Mesendoderm (in vitro differentiated cells): ENCODE data around the gene MED16.

Source experiments
- DNase-seq: peaks from one replicate; pipeline ENCODE4 v3.0.0; 2013
- H2AK5ac ChIP-seq: 2 replicates; pipeline ENCODE4 v1.6.1; 2013; ENCODE audit warnings: low read length, inconsistent platforms
- H2BK120ac ChIP-seq: 2 replicates; pipeline ENCODE4 v1.6.1; 2013; ENCODE audit warnings: low read depth, mild to moderate bottlenecking, low read length, moderate library complexity, mixed read lengths
- H2BK15ac ChIP-seq: replicated peaks from 2 replicates; pipeline ENCODE4 v1.6.1; 2013; ENCODE audit warnings: low read depth, mild to moderate bottlenecking, moderate library complexity
- H2BK5ac ChIP-seq: 2 replicates; pipeline ENCODE4 v1.6.1; 2013; ENCODE audit warnings: low read length, inconsistent platforms
- H3K18ac ChIP-seq: 2 replicates; pipeline ENCODE4 v1.6.1; 2013; ENCODE audit warnings: mild to moderate bottlenecking, low read length, mixed read lengths
- H3K23ac ChIP-seq: one replicate; pipeline ENCODE4 v1.6.1; 2013; ENCODE audit warnings: low read length
- H3K27ac ChIP-seq: 2 replicates; pipeline ENCODE4 v1.5.1; 2013; ENCODE audit warnings: low read depth, mild to moderate bottlenecking, inconsistent platforms, low read length, moderate library complexity
- H3K27me3 ChIP-seq: 2 replicates; pipeline ENCODE4 v1.6.1; 2013; ENCODE audit warnings: low read length, control low read depth, mild to moderate bottlenecking, inconsistent platforms; ENCODE audit not compliant: insufficient read depth, poor library complexity
- H3K36me3 ChIP-seq: 2 replicates; pipeline ENCODE4 v1.6.1; 2013; ENCODE audit warnings: low read length, inconsistent platforms; ENCODE audit not compliant: control insufficient read depth, insufficient read depth
- H3K4ac ChIP-seq: one replicate; pipeline ENCODE4 v1.6.1; 2013; ENCODE audit warnings: low read depth, mild to moderate bottlenecking, low read length, moderate library complexity
- H3K4me1 ChIP-seq: 2 replicates; pipeline ENCODE4 v1.6.1; 2013; ENCODE audit warnings: low read depth, low read length, inconsistent platforms; ENCODE audit not compliant: control insufficient read depth
- H3K4me2 ChIP-seq: 2 replicates; pipeline ENCODE4 v1.6.1; 2013; ENCODE audit warnings: low read length
- H3K4me3 ChIP-seq: 2 replicates; pipeline ENCODE4 v1.5.1; 2013; ENCODE audit warnings: mild to moderate bottlenecking, low read length
- H3K56ac ChIP-seq: one replicate; pipeline ENCODE4 v1.6.1; 2013; ENCODE audit warnings: low read length
- H3K79me1 ChIP-seq: 2 replicates; pipeline ENCODE4 v1.6.1; 2013; ENCODE audit warnings: low read length, inconsistent platforms
- H3K79me2 ChIP-seq: 2 replicates; pipeline ENCODE4 v1.6.1; 2013; ENCODE audit warnings: mild to moderate bottlenecking, low read length; ENCODE audit not compliant: control insufficient read depth, insufficient read depth
- H3K9ac ChIP-seq: 2 replicates; pipeline ENCODE4 v1.6.1; 2013; ENCODE audit warnings: low read length, inconsistent platforms
- H4K5ac ChIP-seq: one replicate; pipeline ENCODE4 v1.6.1; 2013; ENCODE audit warnings: low read length
- H4K8ac ChIP-seq: one replicate; pipeline ENCODE4 v1.6.1; 2013; ENCODE audit warnings: low read depth, mild to moderate bottlenecking, control low read depth, low read length, moderate library complexity
- WGBS: extraction: QIAGEN DNeasy Blood & Tissue Kit; methylation state at CpG from one replicate; pipeline ENCODE4 v1.1.7; 2013; ENCODE audit warnings: low lambda C conversion rate, missing lambda C conversion rate; ENCODE audit not compliant: insufficient coverage; ENCODE audit errors: extremely low coverage; 5-methylcytosine and 5-hydroxymethylcytosine counted together

Gene MED16

GRCh38 chr19:939922-940321 lies 46.9 kb upstream of the MED16 start:
- Histone ChIP-seq H3K9ac (no peak overlapping the region), H2BK5ac (no peak overlapping the region), H4K8ac (no peak overlapping the region), H3K79me1 (peaks cover 10% of the 10 kb centered on the region), H2BK15ac (no peak overlapping the region), H4K5ac (no peak overlapping the region), H3K4me2 (no peak overlapping the region), H3K4me3 (no peak overlapping the region), H3K36me3 (peaks cover 13% of the 10 kb centered on the region), H2AK5ac (no peak overlapping the region), H2BK120ac (no peak overlapping the region), H3K4me1 (no peaks in the 10 kb centered on the region), H3K27me3 (no peaks in the 10 kb centered on the region), H3K79me2 (peaks cover 65% of the 10 kb centered on the region), H3K4ac (no peak overlapping the region), H3K23ac (no peak overlapping the region), H3K27ac (no peak overlapping the region), H3K18ac (no peak overlapping the region), H3K56ac (no peak overlapping the region)
- DNase-seq, result no peak
- WGBS, result no CpG with 5 or more reads among the region's 7 CpGs

DNA sequence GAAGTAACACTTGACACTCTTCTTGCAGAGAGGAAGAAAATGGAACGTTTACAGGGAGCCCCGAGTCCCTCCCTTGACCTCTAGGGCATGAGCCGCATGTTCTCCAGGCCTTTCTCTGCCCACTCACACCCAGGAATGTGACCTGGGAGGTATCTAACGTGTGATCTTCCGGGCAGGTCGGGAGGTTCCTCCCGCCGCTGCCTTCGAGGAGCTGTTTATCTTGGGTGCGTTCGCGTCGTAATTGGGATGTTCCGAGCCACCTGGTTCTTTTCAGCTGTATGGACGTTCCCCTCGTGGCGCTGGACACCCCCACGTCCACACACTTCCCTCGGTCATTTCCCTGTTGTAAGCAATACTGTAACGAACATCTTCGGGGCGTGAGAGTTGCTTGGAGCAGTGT lies 46.5 kb upstream of the MED16 start:
- no peak overlapping the region for H3K27ac ChIP-seq
- no peak overlapping the region for H3K18ac ChIP-seq
- peaks cover 8% of the 10 kb centered on the region for H3K79me1 ChIP-seq
- H3K4me3 ChIP-seq, result no peak overlapping the region
- H3K79me2 ChIP-seq, result peaks cover 65% of the 10 kb centered on the region
- no CpG with 5 or more reads among the region's 22 CpGs for WGBS
- H3K23ac ChIP-seq, result no peak overlapping the region
- H3K4ac ChIP-seq, result no peak overlapping the region
- peaks cover 13% of the 10 kb centered on the region for H3K36me3 ChIP-seq
- no peaks in the 10 kb centered on the region for H3K27me3 ChIP-seq
- no peak overlapping the region for H3K9ac ChIP-seq
- no peak overlapping the region for H4K8ac ChIP-seq
- H4K5ac ChIP-seq, result no peak overlapping the region
- H3K4me1 ChIP-seq, result no peaks in the 10 kb centered on the region
- no peak overlapping the region for H2AK5ac ChIP-seq
- H2BK15ac ChIP-seq, result no peak overlapping the region
- no peak overlapping the region for H3K4me2 ChIP-seq
- no peak overlapping the region for H2BK120ac ChIP-seq
- H3K56ac ChIP-seq, result no peak overlapping the region
- DNase-seq, result no peak
- no peak overlapping the region for H2BK5ac ChIP-seq

GRCh38 chr19:938233-938923 lies 45.4 kb upstream of the MED16 start:
- Histone ChIP-seq H3K18ac (no peak overlapping the region), H2AK5ac (no peak overlapping the region), H3K27ac (no peak overlapping the region), H3K36me3 (peaks cover 11% of the 10 kb centered on the region), H2BK15ac (no peak overlapping the region), H3K79me1 (peaks cover 8% of the 10 kb centered on the region), H4K5ac (no peak overlapping the region), H2BK5ac (no peak overlapping the region), H3K23ac (no peak overlapping the region), H3K4me3 (no peak overlapping the region), H3K79me2 (peaks cover 67% of the 10 kb centered on the region), H4K8ac (no peak overlapping the region), H3K4ac (no peak overlapping the region), H2BK120ac (no peak overlapping the region), H3K4me2 (no peak overlapping the region), H3K9ac (no peak overlapping the region), H3K27me3 (no peaks in the 10 kb centered on the region), H3K56ac (no peak overlapping the region), H3K4me1 (no peaks in the 10 kb centered on the region)
- no CpG with 5 or more reads among the region's 23 CpGs for WGBS
- no peak for DNase-seq

DNA sequence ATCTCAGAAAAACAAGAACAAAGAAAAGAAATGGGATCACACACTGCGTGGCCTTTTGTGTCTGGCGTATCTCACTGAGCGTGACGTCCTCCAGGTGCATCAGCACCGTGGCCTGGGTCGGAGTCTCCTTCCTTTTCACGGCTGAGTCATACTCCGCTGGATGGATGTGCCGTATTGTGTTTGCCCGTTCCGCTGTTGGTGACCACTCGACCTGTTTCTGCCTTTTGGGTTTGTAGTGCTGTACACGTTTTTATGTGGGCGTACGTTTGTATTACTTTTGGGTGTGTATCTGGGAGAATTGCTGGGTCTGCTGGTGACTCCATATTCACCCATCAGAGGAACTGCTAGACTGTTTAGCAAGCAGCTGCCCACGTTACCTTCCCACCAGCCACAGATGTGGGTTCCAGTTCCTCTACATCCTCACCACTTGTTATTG lies 44.3 kb upstream of the MED16 start:
- no peak overlapping the region for H3K56ac ChIP-seq
- no peak overlapping the region for H3K18ac ChIP-seq
- no peak overlapping the region for H2AK5ac ChIP-seq
- H2BK15ac ChIP-seq, result no peak overlapping the region
- H3K27me3 ChIP-seq, result no peaks in the 10 kb centered on the region
- H3K9ac ChIP-seq, result no peak overlapping the region
- no peak overlapping the region for H2BK5ac ChIP-seq
- no peak overlapping the region for H3K23ac ChIP-seq
- H2BK120ac ChIP-seq, result no peak overlapping the region
- no peak overlapping the region for H4K8ac ChIP-seq
- WGBS, result no CpG with 5 or more reads among the region's 16 CpGs
- no peak overlapping the region for H4K5ac ChIP-seq
- H3K4me2 ChIP-seq, result no peak overlapping the region
- no peak overlapping the region for H3K27ac ChIP-seq
- H3K4me3 ChIP-seq, result no peak overlapping the region
- peaks cover 75% of the 10 kb centered on the region for H3K79me2 ChIP-seq
- no peak for DNase-seq
- no peaks in the 10 kb centered on the region for H3K4me1 ChIP-seq
- H3K4ac ChIP-seq, result no peak overlapping the region
- H3K79me1 ChIP-seq, result peaks cover 9% of the 10 kb centered on the region
- peaks cover 9% of the 10 kb centered on the region for H3K36me3 ChIP-seq

- H2BK120ac ChIP-seq, result no peak overlapping the region
- no peak overlapping the region for H2BK5ac ChIP-seq
- H3K56ac ChIP-seq, result no peak overlapping the region
- H3K23ac ChIP-seq, result no peak overlapping the region
- no peaks in the 10 kb centered on the region for H3K27me3 ChIP-seq
- H2AK5ac ChIP-seq, result no peak overlapping the region
- no peak overlapping the region for H4K5ac ChIP-seq
- no peak overlapping the region for H3K4me2 ChIP-seq
- H3K27ac ChIP-seq, result no peak overlapping the region
- peaks cover 10% of the 10 kb centered on the region for H3K79me1 ChIP-seq
- H3K79me2 ChIP-seq, result peaks cover 75% of the 10 kb centered on the region
- no peak overlapping the region for H2BK15ac ChIP-seq
- H3K4ac ChIP-seq, result no peak overlapping the region
- no peaks in the 10 kb centered on the region for H3K4me1 ChIP-seq
- no peak overlapping the region for H4K8ac ChIP-seq
- peaks cover 9% of the 10 kb centered on the region for H3K36me3 ChIP-seq
- WGBS, result no CpG with 5 or more reads among the region's 10 CpGs
- H3K18ac ChIP-seq, result no peak overlapping the region
- H3K4me3 ChIP-seq, result no peak overlapping the region
- no peak overlapping the region for H3K9ac ChIP-seq
- DNase-seq, result no peak
These were observed 43.2 kb upstream of the MED16 start for GRCh38 chr19:936175-936546.
